Transverse colon (tissue), 4 donors: ENCODE data around the gene RBM8A.

Experiments
- EP300 ChIP-seq: sonication (generic); formaldehyde crosslinking; IDR thresholded peaks from one replicate; pipeline ENCODE4 v1.6.1; 2017; ENCODE audit warnings: antibody characterized with exemption, low read depth
- POLR2A ChIP-seq: fragments of 450-650 bp; IDR thresholded peaks from one replicate; pipeline ENCODE4 v1.6.1; 2016; ENCODE audit warnings: antibody characterized with exemption, mild to moderate bottlenecking, moderate library complexity
- POLR2AphosphoS5 ChIP-seq, 3 donors: sonication (generic); formaldehyde crosslinking; IDR thresholded peaks; one replicate each; pipeline ENCODE4 v1.6.1; 2016; ENCODE audit warnings: antibody characterized with exemption in 3 of 3
- TF ChIP-seq, protein P1 (sequence below), 5 experiments: fragments of 200-600 bp in 3 of 5; fragments of 450-650 bp in 2 of 5; sonication (generic) in 3 of 5; IDR thresholded peaks; 1 replicate in 2 of 5; 2 replicates in 3 of 5; pipeline ENCODE4 v1.5.1; 2016 to 2017; ENCODE audit warnings: antibody characterized with exemption in 5 of 5, inconsistent platforms in 3 of 5, mild to moderate bottlenecking in 2 of 5, moderate library complexity in 1 of 5

DNA sequence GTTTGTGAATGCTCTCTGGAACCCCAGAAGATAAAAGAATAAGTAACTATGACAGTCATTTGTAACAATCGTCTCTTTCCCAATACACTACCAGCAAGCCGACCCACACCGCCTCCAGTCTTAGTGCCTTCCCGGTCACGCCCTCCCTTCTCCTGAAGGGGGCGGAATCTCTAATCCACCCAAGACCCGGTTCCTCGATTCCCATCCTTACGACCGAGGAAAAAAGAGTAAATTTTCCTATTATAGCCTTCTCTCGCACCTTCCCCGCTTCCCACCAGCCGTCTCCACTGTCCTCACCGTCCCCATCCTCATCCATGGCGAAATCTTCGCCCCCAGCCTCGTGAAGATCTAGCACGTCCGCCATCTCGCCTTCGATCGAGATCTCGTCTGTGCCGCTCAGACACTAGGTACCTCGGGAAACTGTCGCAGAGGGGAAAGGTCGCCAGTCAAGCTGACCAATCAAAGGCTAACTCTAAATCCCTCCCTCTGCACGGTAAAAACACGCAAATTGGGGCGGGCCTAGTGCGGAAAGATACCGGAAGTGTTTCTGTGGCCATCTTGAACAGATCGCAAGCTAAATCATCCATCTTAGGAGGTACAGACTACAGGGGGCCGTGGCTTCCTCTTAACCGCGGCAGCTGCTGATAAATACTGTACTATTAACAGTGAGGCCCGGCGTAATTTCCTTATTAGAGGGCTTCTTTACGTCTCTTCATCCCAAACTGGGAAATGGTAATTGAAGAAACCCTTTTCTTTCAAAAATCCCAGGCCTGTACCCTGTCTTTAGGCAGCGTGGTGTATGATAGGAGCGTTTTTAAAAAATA, at the start of gene RBM8A:
- TF ChIP-seq, protein P1, sequence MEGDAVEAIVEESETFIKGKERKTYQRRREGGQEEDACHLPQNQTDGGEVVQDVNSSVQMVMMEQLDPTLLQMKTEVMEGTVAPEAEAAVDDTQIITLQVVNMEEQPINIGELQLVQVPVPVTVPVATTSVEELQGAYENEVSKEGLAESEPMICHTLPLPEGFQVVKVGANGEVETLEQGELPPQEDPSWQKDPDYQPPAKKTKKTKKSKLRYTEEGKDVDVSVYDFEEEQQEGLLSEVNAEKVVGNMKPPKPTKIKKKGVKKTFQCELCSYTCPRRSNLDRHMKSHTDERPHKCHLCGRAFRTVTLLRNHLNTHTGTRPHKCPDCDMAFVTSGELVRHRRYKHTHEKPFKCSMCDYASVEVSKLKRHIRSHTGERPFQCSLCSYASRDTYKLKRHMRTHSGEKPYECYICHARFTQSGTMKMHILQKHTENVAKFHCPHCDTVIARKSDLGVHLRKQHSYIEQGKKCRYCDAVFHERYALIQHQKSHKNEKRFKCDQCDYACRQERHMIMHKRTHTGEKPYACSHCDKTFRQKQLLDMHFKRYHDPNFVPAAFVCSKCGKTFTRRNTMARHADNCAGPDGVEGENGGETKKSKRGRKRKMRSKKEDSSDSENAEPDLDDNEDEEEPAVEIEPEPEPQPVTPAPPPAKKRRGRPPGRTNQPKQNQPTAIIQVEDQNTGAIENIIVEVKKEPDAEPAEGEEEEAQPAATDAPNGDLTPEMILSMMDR (IDR thresholded peaks at IDR 0.05) = peak; percentile 64 to 93 (median 74)
- TF ChIP-seq POLR2A = peak; percentile 100
- TF ChIP-seq POLR2AphosphoS5 (IDR thresholded peaks at IDR 0.05) = peak; percentile 100
- TF ChIP-seq EP300 = no peak
